Neutrophil (primary cell): Measurements from ENCODE around the gene ATAD3B.

ENCODE experiments used
- H3K27ac ChIP-seq: fragments of 200-600 bp; sonication (generic); 2 replicates; pipeline ENCODE4 v1.5.1; 2016; ENCODE audit warnings: mild to moderate bottlenecking, moderate library complexity
- H3K27me3 ChIP-seq: fragments of 200-600 bp; sonication (generic); 2 replicates; pipeline ENCODE4 v1.6.0; 2016; ENCODE audit warnings: mild to moderate bottlenecking
- H3K36me3 ChIP-seq: fragments of 200-600 bp; sonication (generic); 2 replicates; pipeline ENCODE4 v1.5.1; 2017
- H3K4me1 ChIP-seq, 2 experiments: fragments of 200-600 bp in 1 of 2; sonication (generic) in 1 of 2; 1 replicate in 1 of 2; 2 replicates in 1 of 2; pipeline versions ENCODE4 v1.5.1 to v1.6.1; 2013 to 2016; ENCODE audit warnings: low read depth in 1 of 2, low read length in 1 of 2, mild to moderate bottlenecking in 1 of 2, moderate library complexity in 1 of 2; ENCODE audit not compliant: control insufficient read depth in 1 of 2, insufficient read depth in 1 of 2
- H3K4me3 ChIP-seq, 2 experiments: fragments of 200-600 bp in 1 of 2; sonication (generic) in 1 of 2; 1 replicate in 1 of 2; 2 replicates in 1 of 2; pipeline ENCODE4 v1.5.1; 2013 to 2016; ENCODE audit warnings: low read depth in 1 of 2, low read length in 1 of 2, mild to moderate bottlenecking in 1 of 2, moderate library complexity in 1 of 2
- H3K9me3 ChIP-seq: fragments of 200-600 bp; sonication (generic); 2 replicates; pipeline ENCODE4 v1.5.1; 2016
- TF ChIP-seq, protein P1 (sequence below): fragments of 200-600 bp; sonication (generic); IDR thresholded peaks from 2 replicates; pipeline ENCODE4 v1.5.1; 2016; ENCODE audit warnings: antibody characterized with exemption

ATAD3B gene

DNA sequence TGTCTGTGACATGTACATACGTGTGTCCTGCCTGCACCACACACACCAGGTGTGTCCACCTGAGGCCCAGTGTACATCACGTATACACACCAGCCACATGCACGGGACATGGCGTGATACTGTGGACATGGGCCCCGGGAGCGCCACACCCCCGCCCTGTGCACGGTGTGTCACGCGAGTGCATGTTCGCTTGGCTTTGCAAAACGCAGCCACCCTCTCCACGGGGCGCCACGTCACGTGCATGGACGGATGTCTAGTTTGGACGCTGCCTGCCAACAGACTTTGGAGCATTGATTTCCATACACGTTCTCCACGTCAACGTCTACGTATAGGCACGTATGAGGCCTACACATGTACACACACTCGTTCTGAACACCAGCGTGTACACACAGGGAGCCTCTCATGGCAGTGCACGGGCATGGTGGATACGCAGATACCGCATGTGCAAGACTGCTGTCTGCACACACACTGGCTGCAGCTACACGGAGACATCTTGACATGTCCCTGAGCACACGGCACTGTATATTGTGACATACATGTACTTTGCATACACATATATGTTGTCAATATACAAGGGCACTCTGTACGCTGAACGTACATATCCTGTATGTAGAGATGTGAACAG is 66.2 kb downstream of the ATAD3B start:
- Histone ChIP-seq H3K4me3 (no peak overlapping the region), H3K27ac (no peak overlapping the region), H3K9me3 (no peaks in the 10 kb centered on the region), H3K27me3 (peaks cover 36% of the 10 kb centered on the region), H3K36me3 (peaks cover 37% of the 10 kb centered on the region), H3K4me1 (peaks cover 0 to 6% of the 10 kb centered on the region in 2 experiments)
- TF ChIP-seq, protein P1, sequence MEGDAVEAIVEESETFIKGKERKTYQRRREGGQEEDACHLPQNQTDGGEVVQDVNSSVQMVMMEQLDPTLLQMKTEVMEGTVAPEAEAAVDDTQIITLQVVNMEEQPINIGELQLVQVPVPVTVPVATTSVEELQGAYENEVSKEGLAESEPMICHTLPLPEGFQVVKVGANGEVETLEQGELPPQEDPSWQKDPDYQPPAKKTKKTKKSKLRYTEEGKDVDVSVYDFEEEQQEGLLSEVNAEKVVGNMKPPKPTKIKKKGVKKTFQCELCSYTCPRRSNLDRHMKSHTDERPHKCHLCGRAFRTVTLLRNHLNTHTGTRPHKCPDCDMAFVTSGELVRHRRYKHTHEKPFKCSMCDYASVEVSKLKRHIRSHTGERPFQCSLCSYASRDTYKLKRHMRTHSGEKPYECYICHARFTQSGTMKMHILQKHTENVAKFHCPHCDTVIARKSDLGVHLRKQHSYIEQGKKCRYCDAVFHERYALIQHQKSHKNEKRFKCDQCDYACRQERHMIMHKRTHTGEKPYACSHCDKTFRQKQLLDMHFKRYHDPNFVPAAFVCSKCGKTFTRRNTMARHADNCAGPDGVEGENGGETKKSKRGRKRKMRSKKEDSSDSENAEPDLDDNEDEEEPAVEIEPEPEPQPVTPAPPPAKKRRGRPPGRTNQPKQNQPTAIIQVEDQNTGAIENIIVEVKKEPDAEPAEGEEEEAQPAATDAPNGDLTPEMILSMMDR, result no peak

DNA sequence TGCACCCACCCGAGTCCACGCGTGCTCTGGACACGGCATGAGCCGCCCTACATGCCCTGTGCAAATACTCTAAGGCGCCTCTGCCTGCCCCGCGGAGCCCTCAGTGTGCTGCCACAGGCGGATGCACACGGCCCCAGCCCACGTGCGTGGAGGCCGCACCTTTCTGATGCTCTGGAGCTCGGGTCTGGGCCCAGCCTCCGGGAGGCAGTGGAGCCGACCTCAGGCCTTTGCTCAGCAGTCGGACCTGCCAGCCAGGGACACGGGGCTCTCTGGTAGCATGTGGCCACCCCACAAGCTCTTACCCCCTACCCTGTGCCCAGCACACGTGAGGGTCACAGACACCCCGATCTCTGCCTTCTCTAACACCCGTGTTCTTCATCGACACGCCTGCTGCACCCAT is 66.8 kb downstream of the ATAD3B start:
- Histone ChIP-seq H3K4me1 (peaks cover 0 to 6% of the 10 kb centered on the region in 2 experiments), H3K27ac (no peak overlapping the region), H3K9me3 (no peaks in the 10 kb centered on the region), H3K36me3 (peaks cover 42% of the 10 kb centered on the region), H3K27me3 (peaks cover 36% of the 10 kb centered on the region), H3K4me3 (no peak overlapping the region)
- TF ChIP-seq, protein P1, result no peak

DNA sequence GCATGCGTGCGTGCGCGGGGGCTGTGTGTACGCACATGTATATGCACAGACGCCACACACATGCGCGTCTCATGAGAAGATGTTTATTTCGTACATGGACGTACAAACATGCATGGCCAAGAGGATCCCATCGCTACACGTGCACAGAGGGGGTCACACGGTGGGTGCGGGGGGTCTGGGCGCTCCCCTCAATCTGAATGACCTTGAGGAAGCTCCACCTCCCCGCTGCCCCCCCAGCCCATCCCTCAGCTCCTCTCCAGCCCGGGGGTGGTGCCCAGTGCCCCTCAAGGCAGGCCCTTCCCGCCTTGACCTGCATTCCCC is 67.4 kb downstream of the ATAD3B start:
- TF ChIP-seq, protein P1, result no peak
- no peaks in the 10 kb centered on the region for H3K9me3 ChIP-seq
- H3K4me3 ChIP-seq, result no peak overlapping the region
- peaks cover 49% of the 10 kb centered on the region for H3K36me3 ChIP-seq
- H3K4me1 ChIP-seq, result peaks cover 0 to 6% of the 10 kb centered on the region in 2 experiments
- H3K27me3 ChIP-seq, result peaks cover 36% of the 10 kb centered on the region
- no peak overlapping the region for H3K27ac ChIP-seq

DNA sequence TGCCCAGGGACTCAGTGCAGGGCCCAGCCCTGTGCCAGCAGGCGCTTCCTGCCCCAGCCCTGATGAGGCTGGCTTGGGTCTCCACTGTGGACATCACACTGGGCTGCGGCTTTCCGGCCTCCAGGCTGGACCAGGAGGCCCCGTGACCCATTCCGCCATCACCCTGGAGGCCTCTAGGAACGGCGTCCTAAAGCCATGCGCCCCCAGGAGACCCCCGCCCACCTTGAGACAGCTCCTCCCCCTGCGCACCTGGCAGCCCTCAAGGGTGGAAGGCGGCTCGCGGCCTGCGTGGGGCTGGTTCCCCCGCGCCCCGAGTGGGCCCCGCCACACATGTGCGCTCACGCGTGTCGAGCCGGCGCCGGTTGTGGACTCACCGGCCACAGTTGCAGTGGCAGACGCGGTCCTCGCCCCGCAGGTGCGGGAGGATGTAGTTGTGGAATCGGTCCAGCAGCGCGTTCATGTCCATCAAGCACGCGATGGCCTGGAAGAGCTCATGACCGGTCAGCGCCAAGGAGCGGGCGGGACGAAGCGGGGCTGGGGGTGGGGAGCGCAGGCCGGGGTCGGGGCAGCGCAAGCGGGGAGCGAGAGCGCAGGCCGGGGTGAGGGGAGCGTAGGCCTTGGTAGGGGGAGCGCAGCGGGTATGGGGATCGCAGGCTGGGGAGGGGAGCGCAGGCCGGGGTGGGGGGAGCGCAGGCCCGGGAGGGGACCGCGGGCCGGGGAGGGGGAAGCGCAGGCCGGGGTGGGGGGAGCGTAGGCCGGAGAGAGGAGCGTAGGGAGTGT is 67.9 kb downstream of the ATAD3B start:
- Histone ChIP-seq H3K4me3 (no peak overlapping the region), H3K36me3 (peaks cover 51% of the 10 kb centered on the region)
- TF ChIP-seq, protein P1, result no peak

DNA sequence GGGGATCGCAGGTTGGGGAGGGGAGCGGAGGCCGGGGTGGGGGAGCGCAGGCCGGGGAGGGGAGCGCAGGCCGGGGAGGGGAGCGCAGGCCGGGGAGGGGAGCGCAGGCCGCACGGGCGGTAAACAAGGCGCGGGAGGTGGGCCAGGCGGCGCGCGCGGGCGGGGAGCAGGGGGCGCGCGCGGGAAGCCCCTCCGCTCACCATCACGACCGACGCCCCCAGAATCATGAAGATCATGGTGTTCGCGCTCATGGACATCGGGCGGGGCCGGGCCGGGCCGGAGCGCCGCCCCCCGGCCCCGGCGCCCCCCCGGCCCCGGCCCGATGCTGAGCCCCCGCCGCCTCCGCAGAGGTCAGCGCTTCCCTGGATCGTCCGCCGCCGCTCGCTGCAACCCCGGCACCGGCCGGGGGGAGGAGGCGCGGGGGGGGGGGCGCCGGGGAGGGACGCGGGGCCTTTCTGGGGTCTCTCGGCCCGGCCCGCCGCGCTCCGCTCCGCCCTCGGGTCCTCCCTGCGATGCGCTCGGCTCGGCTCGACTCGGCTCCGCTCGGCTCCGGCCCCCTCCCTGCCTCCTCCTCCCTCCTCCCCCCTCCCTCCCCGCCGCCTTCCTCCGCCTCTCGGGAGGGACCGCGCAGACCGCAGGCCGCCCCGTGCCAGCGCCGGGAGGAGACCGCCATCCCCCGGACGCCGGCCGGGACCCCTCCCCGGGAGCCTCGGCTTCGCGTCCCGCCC is 68.7 kb downstream of the ATAD3B start, which contains the start of gene TMEM240:
Gene TMEM240, minus strand, starts transcription at position 535 of the 728 bp plus-strand sequence. Its CDS starts 278 bp downstream, at position 257.
- peaks cover 0 to 6% of the 10 kb centered on the region in 2 experiments for H3K4me1 ChIP-seq
- no peak within 1 kb of the TSS for H3K27ac ChIP-seq
- no peak within 1 kb of the TSS for H3K4me3 ChIP-seq

More for the DNA sequence above, 67.9 kb downstream of the ATAD3B start:
- Histone ChIP-seq H3K9me3 (no peaks in the 10 kb centered on the region), H3K27ac (no peak overlapping the region), H3K4me1 (peaks cover 0 to 6% of the 10 kb centered on the region in 2 experiments), H3K27me3 (peaks cover 36% of the 10 kb centered on the region)

More for the DNA sequence above, 68.7 kb downstream of the ATAD3B start, which contains the start of gene TMEM240:
- Histone ChIP-seq H3K9me3 (no peaks in the 10 kb centered on the region), H3K36me3 (peaks cover 54% of the 10 kb centered on the region), H3K27me3 (peaks cover 36% of the 10 kb centered on the region)
- TF ChIP-seq, protein P1, result no peak
